ENCODE results near the gene ITGA8.

Gene ITGA8

GRCh38 chr10:15504101-15504840, 215.5 kb downstream of the ITGA8 start:
- H3K4me3 ChIP-seq (ENCODE audit: control insufficient read depth, low read depth, low read length), result peak overlapping the region; percentile 28
- TF ChIP-seq CTCF (IDR thresholded peaks at IDR 0.05; ENCODE audit: control insufficient read depth, insufficient read depth, low read depth, low read length, missing control alignments), result no peak
- peak; percentile 23 for DNase-seq (ENCODE audit: low read depth)

- no peak for TF ChIP-seq CTCF (IDR thresholded peaks at IDR 0.05; ENCODE audit: control insufficient read depth, insufficient read depth, low read depth, low read length, missing control alignments)
- DNase-seq (ENCODE audit: low read depth), result no peak
- no peak overlapping the region for H3K4me3 ChIP-seq (ENCODE audit: control insufficient read depth, low read depth, low read length)
Measured at GRCh38 chr10:15494850-15495506, 224.7 kb downstream of the ITGA8 start.

- DNase-seq (ENCODE audit: low read depth), result no peak
- H3K4me3 ChIP-seq (ENCODE audit: control insufficient read depth, low read depth, low read length), result no peak overlapping the region
- TF ChIP-seq CTCF (IDR thresholded peaks at IDR 0.05; ENCODE audit: control insufficient read depth, insufficient read depth, low read depth, low read length, missing control alignments), result no peak
Measured at GRCh38 chr10:15491856-15492642, 227.7 kb downstream of the ITGA8 start.

- no peak for TF ChIP-seq CTCF (IDR thresholded peaks at IDR 0.05; ENCODE audit: control insufficient read depth, insufficient read depth, low read depth, low read length, missing control alignments)
- DNase-seq (ENCODE audit: low read depth), result no peak
- no peak overlapping the region for H3K4me3 ChIP-seq (ENCODE audit: control insufficient read depth, low read depth, low read length)
Measured at GRCh38 chr10:15489431-15489830, 230.3 kb downstream of the ITGA8 start.

- TF ChIP-seq CTCF (IDR thresholded peaks at IDR 0.05; ENCODE audit: control insufficient read depth, insufficient read depth, low read depth, low read length, missing control alignments), result no peak
- H3K4me3 ChIP-seq (ENCODE audit: control insufficient read depth, low read depth, low read length), result no peak overlapping the region
- DNase-seq (ENCODE audit: low read depth), result no peak
Measured at GRCh38 chr10:15487376-15487775, 232.3 kb downstream of the ITGA8 start.

GRCh38 chr10:15486404-15486803, 233.3 kb downstream of the ITGA8 start:
- no peak for TF ChIP-seq CTCF (IDR thresholded peaks at IDR 0.05; ENCODE audit: control insufficient read depth, insufficient read depth, low read depth, low read length, missing control alignments)
- DNase-seq (ENCODE audit: low read depth), result peak; percentile 64
- H3K4me3 ChIP-seq (ENCODE audit: control insufficient read depth, low read depth, low read length), result no peak overlapping the region
